Erythroblast (primary cell): ENCODE data around the gene MYL7.

Experiments used
- GATA1 ChIP-seq: IDR thresholded peaks from 2 replicates; pipeline ENCODE4 v1.6.1; 2011; ENCODE audit warnings: low read depth, mild to moderate bottlenecking, control low read depth, low read length, moderate library complexity
- POLR2A ChIP-seq: IDR thresholded peaks from 2 replicates; pipeline ENCODE4 v1.6.1; 2011; ENCODE audit warnings: mild to moderate bottlenecking, low read length

GRCh38 chr7:44094365-44094764, 46.8 kb downstream of the MYL7 start:
- TF ChIP-seq POLR2A (no peak), GATA1 (no peak)
